GM19324 (cell line): ENCODE results near the gene ALG13.
"Not testable (repeated sequence)": the region's sequence is repeated elsewhere in the genome, so short reads cannot be mapped to it uniquely, and the experiment has no call there.

Experiments used
- ATAC-seq: cut with Tn5 transposase; IDR thresholded peaks from one replicate; pipeline ENCODE4 v1.9.1; 2021; ENCODE audit warnings: mild to moderate bottlenecking, moderate library complexity; ENCODE audit not compliant: unreplicated experiment, low FRiP score

ALG13 gene

GRCh38 chrX:111756486-111756885, 75.5 kb downstream of the ALG13 start:
- no peak for ATAC-seq

- no peak for ATAC-seq
These were observed 78.7 kb downstream of the ALG13 start for GRCh38 chrX:111759686-111760085.

GRCh38 chrX:111761578-111762135, 80.7 kb downstream of the ALG13 start:
- ATAC-seq, result no peak

DNA sequence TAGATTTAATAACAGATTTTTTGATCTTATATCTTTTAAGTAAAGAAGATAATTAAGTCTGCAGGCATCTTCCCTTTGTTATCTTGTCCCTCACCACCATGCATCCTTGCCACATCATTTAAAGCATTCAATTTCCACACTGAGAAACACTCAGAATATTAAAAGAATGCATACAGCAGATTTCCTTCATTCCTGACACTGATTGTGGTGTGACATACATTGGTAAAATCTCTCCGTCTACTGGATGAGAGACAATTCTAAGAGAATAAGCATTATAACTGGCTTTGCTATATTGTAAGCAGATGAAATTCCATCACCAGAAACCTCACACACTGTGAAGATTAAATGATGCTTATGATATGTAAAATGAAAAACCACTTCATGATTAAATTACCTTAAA, 97.6 kb downstream of the ALG13 start:
- ATAC-seq, result no peak

GRCh38 chrX:111779582-111779981, 98.6 kb downstream of the ALG13 start:
- ATAC-seq, result no peak

DNA sequence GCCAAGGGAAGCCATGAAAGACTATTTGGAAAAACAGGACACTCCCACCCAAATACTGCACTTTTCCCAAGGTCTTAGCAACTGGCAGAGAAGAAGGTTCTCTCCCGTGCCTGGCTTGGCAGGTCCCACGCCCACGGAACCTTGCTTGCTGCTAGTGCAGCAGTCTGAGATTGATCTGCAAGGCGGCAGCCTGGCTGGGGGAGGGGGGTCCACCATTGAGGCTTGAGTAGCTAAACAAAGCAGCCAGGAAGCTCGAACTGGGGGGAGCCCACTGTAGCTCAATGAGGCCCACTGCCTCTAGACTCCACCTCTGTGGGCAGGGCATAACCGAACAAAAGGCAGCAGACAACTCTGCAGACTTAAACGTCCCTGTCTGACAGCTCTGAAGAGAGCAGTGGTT, 103.7 kb downstream of the ALG13 start:
- no peak for ATAC-seq

GRCh38 chrX:111790054-111790453, 109.1 kb downstream of the ALG13 start:
- not testable (repeated sequence) for ATAC-seq
